ENCODE data around the gene SERINC3. TPM values are rescaled to one million over a fixed set of nuclear protein-coding genes. Genes with fewer than 3 reads are reported as not detected.
A peak's percentile ranks its signal among the peaks of the same experiment; 100 is the strongest.

The SERINC3 gene
- total RNA-seq, 1 donor from 2014 or later: 94.3 TPM

DNA sequence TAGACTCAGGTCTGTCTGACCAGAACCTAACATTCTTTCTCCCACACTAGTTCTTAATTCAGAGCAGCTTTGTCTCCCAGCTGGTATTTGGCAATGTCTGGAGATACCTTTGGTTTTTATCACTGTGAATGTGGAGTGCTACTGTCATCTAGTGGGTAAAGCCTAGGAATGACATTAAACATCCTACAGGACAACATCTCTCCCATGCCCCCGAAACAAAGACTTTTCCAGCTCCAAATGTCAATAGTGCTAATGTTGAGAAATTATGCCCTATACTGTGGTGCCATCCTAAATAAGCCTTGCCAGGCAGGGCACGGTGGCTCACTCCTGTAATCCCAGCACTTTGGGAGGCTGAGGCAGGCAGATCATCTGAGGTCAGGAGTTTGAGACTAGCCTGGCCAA, 50.4 kb downstream of the SERINC3 start:
- FAIRE-seq (peak; percentile 5), DNase-seq (ENCODE audit: low read depth) (no peak)
- Histone ChIP-seq H3K27ac (ENCODE audit: low read depth, low read length) (no peak overlapping the region), H3K79me2 (ENCODE audit: insufficient read depth, low read length) (peaks cover 10% of the 10 kb centered on the region), H2AFZ (ENCODE audit: low read depth, low read length) (no peak overlapping the region), H3K27me3 (ENCODE audit: insufficient read depth, low read length) (peaks cover 3% of the 10 kb centered on the region), H3K4me3 (ENCODE audit: insufficient read depth, low read depth, low read length) (no peak overlapping the region), H4K20me1 (ENCODE audit: insufficient read depth, low read length) (no peaks in the 10 kb centered on the region), H3K4me2 (ENCODE audit: low read length) (no peak overlapping the region), H3K36me3 (ENCODE audit: insufficient read depth, low read length) (no peaks in the 10 kb centered on the region), H3K9ac (ENCODE audit: low read length) (no peak overlapping the region), H3K4me1 (ENCODE audit: insufficient read depth, low read length) (peaks cover 9% of the 10 kb centered on the region), H3K9me3 (ENCODE audit: insufficient read depth, low read depth, low read length) (no peaks in the 10 kb centered on the region)
- Mint-ChIP-seq H3K4me3 (ENCODE audit: unreplicated experiment) (no peak overlapping the region), H3K9me3 (ENCODE audit: unreplicated experiment) (peaks cover 3% of the 10 kb centered on the region), H3K4me1 (ENCODE audit: low read depth, unreplicated experiment) (peaks cover 2% of the 10 kb centered on the region), H3K27ac (ENCODE audit: unreplicated experiment) (no peak overlapping the region), H3K27me3 (ENCODE audit: low read depth, unreplicated experiment) (no peaks in the 10 kb centered on the region), H3K36me3 (ENCODE audit: low read depth, unreplicated experiment) (no peaks in the 10 kb centered on the region)
- TF ChIP-seq, protein P1, sequence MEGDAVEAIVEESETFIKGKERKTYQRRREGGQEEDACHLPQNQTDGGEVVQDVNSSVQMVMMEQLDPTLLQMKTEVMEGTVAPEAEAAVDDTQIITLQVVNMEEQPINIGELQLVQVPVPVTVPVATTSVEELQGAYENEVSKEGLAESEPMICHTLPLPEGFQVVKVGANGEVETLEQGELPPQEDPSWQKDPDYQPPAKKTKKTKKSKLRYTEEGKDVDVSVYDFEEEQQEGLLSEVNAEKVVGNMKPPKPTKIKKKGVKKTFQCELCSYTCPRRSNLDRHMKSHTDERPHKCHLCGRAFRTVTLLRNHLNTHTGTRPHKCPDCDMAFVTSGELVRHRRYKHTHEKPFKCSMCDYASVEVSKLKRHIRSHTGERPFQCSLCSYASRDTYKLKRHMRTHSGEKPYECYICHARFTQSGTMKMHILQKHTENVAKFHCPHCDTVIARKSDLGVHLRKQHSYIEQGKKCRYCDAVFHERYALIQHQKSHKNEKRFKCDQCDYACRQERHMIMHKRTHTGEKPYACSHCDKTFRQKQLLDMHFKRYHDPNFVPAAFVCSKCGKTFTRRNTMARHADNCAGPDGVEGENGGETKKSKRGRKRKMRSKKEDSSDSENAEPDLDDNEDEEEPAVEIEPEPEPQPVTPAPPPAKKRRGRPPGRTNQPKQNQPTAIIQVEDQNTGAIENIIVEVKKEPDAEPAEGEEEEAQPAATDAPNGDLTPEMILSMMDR (IDR thresholded peaks at IDR 0.05; ENCODE audit: insufficient read depth, low read depth, low read length): peak; percentile 30
- no peak for TF ChIP-seq EZH2 (IDR thresholded peaks at IDR 0.05; ENCODE audit: insufficient read depth, low read length)

DNA sequence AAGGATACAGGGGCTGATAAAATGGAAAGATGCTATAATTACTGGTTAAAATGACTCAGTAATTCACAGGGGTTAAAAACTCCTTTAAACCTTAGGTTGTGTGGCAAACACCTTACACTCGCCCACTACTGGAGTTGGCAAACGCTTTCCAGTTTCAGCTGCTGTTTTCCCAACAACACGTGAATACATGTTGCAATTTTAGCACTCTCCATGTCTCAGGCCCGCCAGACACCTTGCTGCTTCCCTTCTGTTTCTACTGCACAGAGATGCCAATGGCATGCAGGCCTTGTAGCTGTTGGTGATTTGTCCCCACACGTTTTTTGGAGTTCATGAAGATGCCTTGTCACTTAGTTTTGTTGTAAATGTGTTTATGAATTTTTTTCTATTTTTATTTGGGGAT, 51.5 kb downstream of the SERINC3 start:
- H3K4me1 Mint-ChIP-seq (ENCODE audit: low read depth, unreplicated experiment): no peaks in the 10 kb centered on the region
- FAIRE-seq (no peak), DNase-seq (ENCODE audit: low read depth) (no peak)
- Histone ChIP-seq H3K9me3 (ENCODE audit: insufficient read depth, low read depth, low read length) (no peaks in the 10 kb centered on the region), H2AFZ (ENCODE audit: low read depth, low read length) (no peak overlapping the region), H3K79me2 (ENCODE audit: insufficient read depth, low read length) (no peaks in the 10 kb centered on the region), H3K36me3 (ENCODE audit: insufficient read depth, low read length) (no peaks in the 10 kb centered on the region), H4K20me1 (ENCODE audit: insufficient read depth, low read length) (no peaks in the 10 kb centered on the region), H3K4me1 (ENCODE audit: insufficient read depth, low read length) (peaks cover 2% of the 10 kb centered on the region), H3K9ac (ENCODE audit: low read length) (no peak overlapping the region), H3K27me3 (ENCODE audit: insufficient read depth, low read length) (peaks cover 6% of the 10 kb centered on the region), H3K4me3 (ENCODE audit: insufficient read depth, low read depth, low read length) (no peak overlapping the region), H3K4me2 (ENCODE audit: low read length) (no peak overlapping the region), H3K27ac (ENCODE audit: low read depth, low read length) (no peak overlapping the region)
- H3K36me3 Mint-ChIP-seq (ENCODE audit: low read depth, unreplicated experiment): no peaks in the 10 kb centered on the region
- H3K4me3 Mint-ChIP-seq (ENCODE audit: unreplicated experiment): no peak overlapping the region
- H3K9me3 Mint-ChIP-seq (ENCODE audit: unreplicated experiment): peaks cover 3% of the 10 kb centered on the region
- H3K27me3 Mint-ChIP-seq (ENCODE audit: low read depth, unreplicated experiment): no peaks in the 10 kb centered on the region
- no peak for TF ChIP-seq EZH2 (IDR thresholded peaks at IDR 0.05; ENCODE audit: insufficient read depth, low read length)
- TF ChIP-seq, protein P1 (IDR thresholded peaks at IDR 0.05; ENCODE audit: insufficient read depth, low read depth, low read length): no peak
- no peak overlapping the region for H3K27ac Mint-ChIP-seq (ENCODE audit: unreplicated experiment)

DNA sequence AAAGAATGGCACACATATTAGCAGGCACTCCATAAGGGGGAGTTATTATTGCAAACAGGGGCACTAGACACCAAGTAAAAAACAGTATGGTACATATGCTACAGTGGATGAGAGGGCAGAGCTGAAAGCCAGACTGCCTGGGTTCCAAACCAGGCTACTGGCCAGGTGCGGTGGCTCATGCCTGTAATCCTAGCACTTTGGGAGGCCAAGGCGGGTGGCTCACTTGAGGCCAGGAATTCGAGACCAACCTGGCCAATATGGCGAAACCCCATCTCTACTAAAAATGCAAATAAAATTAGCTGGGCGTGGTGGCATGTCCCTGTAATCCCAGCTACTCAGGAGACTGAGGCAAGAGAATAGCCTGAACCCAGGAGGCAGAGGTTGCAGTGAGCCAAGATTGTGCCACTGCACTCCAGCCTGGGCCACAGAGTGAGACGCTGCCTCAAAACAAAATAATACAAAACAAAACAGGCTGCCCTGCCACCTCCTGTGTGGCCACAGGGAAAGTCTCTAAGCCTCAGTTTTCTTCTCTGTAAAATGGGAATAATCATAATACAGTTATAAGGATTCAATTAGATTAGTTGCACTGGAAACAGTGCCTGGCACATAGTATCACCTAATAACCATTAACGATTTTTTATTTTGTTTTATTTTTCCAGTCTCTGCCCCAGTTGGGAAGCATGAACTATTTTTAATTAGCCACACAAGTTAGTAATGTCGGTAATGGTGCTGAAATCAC, 53.7 kb downstream of the SERINC3 start:
- Mint-ChIP-seq H3K4me3 (ENCODE audit: unreplicated experiment) (no peak overlapping the region), H3K27ac (ENCODE audit: unreplicated experiment) (no peak overlapping the region), H3K36me3 (ENCODE audit: low read depth, unreplicated experiment) (no peaks in the 10 kb centered on the region), H3K27me3 (ENCODE audit: low read depth, unreplicated experiment) (peaks cover 5% of the 10 kb centered on the region), H3K9me3 (ENCODE audit: unreplicated experiment) (peaks cover 3% of the 10 kb centered on the region), H3K4me1 (ENCODE audit: low read depth, unreplicated experiment) (no peaks in the 10 kb centered on the region)
- no peak overlapping the region for H3K9ac ChIP-seq (ENCODE audit: low read length)
- H3K27me3 ChIP-seq (ENCODE audit: insufficient read depth, low read length): peaks cover 9% of the 10 kb centered on the region
- H3K9me3 ChIP-seq (ENCODE audit: insufficient read depth, low read depth, low read length): no peaks in the 10 kb centered on the region
- no peak for TF ChIP-seq EZH2 (IDR thresholded peaks at IDR 0.05; ENCODE audit: insufficient read depth, low read length)
- TF ChIP-seq, protein P1 (IDR thresholded peaks at IDR 0.05; ENCODE audit: insufficient read depth, low read depth, low read length): no peak
- H3K36me3 ChIP-seq (ENCODE audit: insufficient read depth, low read length): no peaks in the 10 kb centered on the region
- FAIRE-seq (no peak), DNase-seq (ENCODE audit: low read depth) (no peak)
- no peak overlapping the region for H3K4me2 ChIP-seq (ENCODE audit: low read length)
- H3K4me3 ChIP-seq (ENCODE audit: insufficient read depth, low read depth, low read length): no peak overlapping the region
- no peak overlapping the region for H3K27ac ChIP-seq (ENCODE audit: low read depth, low read length)
- H3K79me2 ChIP-seq (ENCODE audit: insufficient read depth, low read length): no peaks in the 10 kb centered on the region
- H4K20me1 ChIP-seq (ENCODE audit: insufficient read depth, low read length): no peaks in the 10 kb centered on the region
- no peak overlapping the region for H2AFZ ChIP-seq (ENCODE audit: low read depth, low read length)
- no peaks in the 10 kb centered on the region for H3K4me1 ChIP-seq (ENCODE audit: insufficient read depth, low read length)

Measured in astrocyte (in vitro differentiated cells and primary cell).